ENCODE measurements around the gene EML4. TPM values are rescaled to one million over a fixed set of nuclear protein-coding genes. Genes with fewer than 3 reads are reported as not detected.

Gene EML4
- total and polyA plus RNA-seq, 9 of the 15 experiments (the other 6 are each of a cell fraction or from before 2014, with no cell fraction given) = 14.7 to 48.3 (median 36.5) TPM

- TF ChIP-seq ZNF592 (IDR thresholded peaks at IDR 0.05) (no peak), HNRNPK (IDR thresholded peaks at IDR 0.05; ENCODE audit: low read depth, low read length, poor library complexity, severe bottlenecking) (no peak), DIDO1 (tag; IDR thresholded peaks at IDR 0.05; ENCODE audit: low read depth) (no peak), RERE (CRISPR knock-in tag; IDR thresholded peaks at IDR 0.05; ENCODE audit: borderline replicate concordance) (no peak), MLX (CRISPR knock-in tag; conservative IDR thresholded peaks at IDR 0.05) (no peak)
Observed at GRCh38 chr2:42333579-42333978, 164.4 kb downstream of the EML4 start (continued).
